HG03439 (cell line): Measurements from ENCODE around the gene MLIP.
"Not testable (repeated sequence)": the region's sequence is repeated elsewhere in the genome, so short reads cannot be mapped to it uniquely, and the experiment has no call there.

ENCODE experiments used
- ATAC-seq: cut with Tn5 transposase; IDR thresholded peaks from one replicate; pipeline ENCODE4 v1.9.1; 2021; ENCODE audit warnings: mild to moderate bottlenecking, moderate library complexity; ENCODE audit not compliant: unreplicated experiment

MLIP gene

GRCh38 chr6:54111341-54112045 lies at the start of gene MLIP:
MLIP (plus strand) TSS chr6:54111443; CDS start chr6:54111480, 37 bp downstream.
- ATAC-seq = no peak

- no peak for ATAC-seq
Observed at GRCh38 chr6:54063228-54063539, 48.1 kb upstream of the MLIP start.

- ATAC-seq = no peak
Observed at GRCh38 chr6:54068694-54069093, 42.5 kb upstream of the MLIP start.

- no peak for ATAC-seq
Observed at GRCh38 chr6:54070025-54070424, 41.2 kb upstream of the MLIP start.

- no peak for ATAC-seq
Observed at GRCh38 chr6:54071821-54072340, 39.4 kb upstream of the MLIP start.

- ATAC-seq = no peak
Observed at GRCh38 chr6:54072635-54073313, 38.5 kb upstream of the MLIP start.

GRCh38 chr6:54073487-54073886 lies 37.8 kb upstream of the MLIP start:
- no peak for ATAC-seq

GRCh38 chr6:54074109-54074508 lies 37.1 kb upstream of the MLIP start:
- no peak for ATAC-seq

- ATAC-seq = no peak
Observed at GRCh38 chr6:54074578-54075195, 36.6 kb upstream of the MLIP start.

- no peak for ATAC-seq
Observed at GRCh38 chr6:54076159-54076789, 35.0 kb upstream of the MLIP start.

- ATAC-seq = not testable (repeated sequence)
Observed at GRCh38 chr6:54081499-54081898, 29.7 kb upstream of the MLIP start.

- ATAC-seq = no peak
Observed at GRCh38 chr6:54083287-54083686, 28.0 kb upstream of the MLIP start.

- no peak for ATAC-seq
Observed at GRCh38 chr6:54084231-54084630, 27.0 kb upstream of the MLIP start.

GRCh38 chr6:54085047-54085446 lies 26.2 kb upstream of the MLIP start:
- no peak for ATAC-seq

- no peak for ATAC-seq
Observed at GRCh38 chr6:54085541-54085940, 25.7 kb upstream of the MLIP start.

GRCh38 chr6:54086439-54086838 lies 24.8 kb upstream of the MLIP start:
- ATAC-seq = no peak

- ATAC-seq = no peak
Observed at GRCh38 chr6:54087721-54088120, 23.5 kb upstream of the MLIP start.

GRCh38 chr6:54093326-54093948 lies 17.8 kb upstream of the MLIP start:
- no peak for ATAC-seq

GRCh38 chr6:54094293-54094692 lies 16.9 kb upstream of the MLIP start:
- no peak for ATAC-seq

GRCh38 chr6:54094786-54095185 lies 16.5 kb upstream of the MLIP start:
- no peak for ATAC-seq

- ATAC-seq = no peak
Observed at GRCh38 chr6:54095723-54096122, 15.5 kb upstream of the MLIP start.
